Activated CD4-positive, alpha-beta memory T cell treated with anti-CD3 and anti-CD28 coated beads, Interleukin-2, amount 10 ng/mL, durations not matched to agents 7 days and 5 days (primary cell): ENCODE results near the gene UBXN6. TPM values are rescaled to one million over a fixed set of nuclear protein-coding genes. Genes with fewer than 3 reads are reported as not detected.

Experiments used
- CTCF ChIA-PET: fragments of 350-600 bp; sonication (Branson Sonifier 250); formaldehyde crosslinking; loops from one replicate; lab custom pipeline; 2021; ENCODE audit warnings: antibody characterized with exemption, inconsistent platforms; lab: Charles Lee
- POLR2A ChIA-PET: fragments of 350-600 bp; sonication (Branson Sonifier 250); formaldehyde crosslinking; loops from one replicate; lab custom pipeline; 2021; ENCODE audit warnings: antibody characterized with exemption; lab: Charles Lee
- DNase-seq: peaks from one replicate; pipeline ENCODE4 v3.0.0-alpha.2; 2020
- H3K27ac Mint-ChIP-seq: one replicate; pipeline ENCODE4 v1.8.0; 2021; ENCODE audit warnings: mild to moderate bottlenecking, mixed read lengths
- H3K27me3 Mint-ChIP-seq: one replicate; pipeline ENCODE4 v1.8.0; 2021; ENCODE audit warnings: mixed read lengths
- H3K36me3 Mint-ChIP-seq: one replicate; pipeline ENCODE4 v1.8.0; 2021; ENCODE audit warnings: low read depth, mixed read lengths
- H3K4me1 Mint-ChIP-seq: one replicate; pipeline ENCODE4 v1.8.0; 2021; ENCODE audit warnings: mixed read lengths
- H3K4me3 Mint-ChIP-seq: one replicate; pipeline ENCODE4 v1.8.0; 2021; ENCODE audit warnings: mild to moderate bottlenecking, mixed read lengths
- H3K9me3 Mint-ChIP-seq: one replicate; pipeline ENCODE4 v1.8.0; 2021; ENCODE audit warnings: mixed read lengths
- total RNA-seq, 2 experiments: library from RNA; stranded (reverse); gene quantifications; one replicate each; pipeline ENCODE4 v1.2.3, GENCODE V29; 2021

UBXN6 gene
- total RNA-seq, 2 experiments from 2014 or later = 49.6 to 50.1 TPM

GRCh38 chr19:4437103-4437502 lies 20.5 kb downstream of the UBXN6 start:
- POLR2A ChIA-PET = no interaction called here
- DNase-seq = no peak
- H3K4me3 Mint-ChIP-seq = no peak overlapping the region
- CTCF ChIA-PET = no interaction called here
- no peaks in the 10 kb centered on the region for H3K9me3 Mint-ChIP-seq
- peaks cover 2% of the 10 kb centered on the region for H3K4me1 Mint-ChIP-seq
- H3K36me3 Mint-ChIP-seq = peaks cover 39% of the 10 kb centered on the region
- H3K27me3 Mint-ChIP-seq = no peaks in the 10 kb centered on the region
- H3K27ac Mint-ChIP-seq = no peak overlapping the region

DNA sequence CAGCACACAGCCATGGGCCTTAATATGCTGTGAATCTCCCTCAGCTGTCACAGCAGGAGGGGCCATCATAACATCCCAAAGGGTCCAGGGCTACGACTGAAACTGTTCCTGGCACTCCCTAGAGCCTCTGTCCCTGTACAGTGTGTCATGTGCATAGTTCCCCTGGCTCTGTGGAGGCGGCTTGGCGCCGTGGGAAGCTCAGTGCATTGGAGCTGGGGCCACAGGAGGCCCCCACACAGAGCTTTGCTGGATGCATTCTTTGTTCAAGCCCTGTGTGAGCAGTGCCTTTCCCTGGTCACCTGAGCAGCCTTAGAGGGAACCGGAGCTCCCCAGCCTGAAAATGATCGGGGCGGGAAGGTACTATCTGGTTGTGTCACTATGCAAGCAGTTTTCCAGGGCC lies 21.4 kb downstream of the UBXN6 start:
- Mint-ChIP-seq H3K27me3 (no peaks in the 10 kb centered on the region), H3K4me1 (no peaks in the 10 kb centered on the region), H3K36me3 (peaks cover 44% of the 10 kb centered on the region), H3K4me3 (no peak overlapping the region), H3K27ac (no peak overlapping the region), H3K9me3 (no peaks in the 10 kb centered on the region)
- CTCF ChIA-PET = no interaction called here
- no peak for DNase-seq
- POLR2A ChIA-PET = no interaction called here

- DNase-seq = no peak
- Mint-ChIP-seq H3K9me3 (no peaks in the 10 kb centered on the region), H3K27me3 (no peaks in the 10 kb centered on the region), H3K4me1 (no peaks in the 10 kb centered on the region), H3K36me3 (peaks cover 54% of the 10 kb centered on the region), H3K4me3 (no peak overlapping the region), H3K27ac (no peak overlapping the region)
- CTCF ChIA-PET = no interaction called here
- POLR2A ChIA-PET = no interaction called here
Measured at GRCh38 chr19:4434391-4434790, 23.2 kb downstream of the UBXN6 start.

GRCh38 chr19:4432918-4433506 lies 24.6 kb downstream of the UBXN6 start:
- POLR2A ChIA-PET = no interaction called here
- DNase-seq = no peak
- H3K27ac Mint-ChIP-seq = no peak overlapping the region
- no peaks in the 10 kb centered on the region for H3K4me1 Mint-ChIP-seq
- no peaks in the 10 kb centered on the region for H3K27me3 Mint-ChIP-seq
- H3K9me3 Mint-ChIP-seq = no peaks in the 10 kb centered on the region
- no peak overlapping the region for H3K4me3 Mint-ChIP-seq
- H3K36me3 Mint-ChIP-seq = peaks cover 58% of the 10 kb centered on the region
- CTCF ChIA-PET = no interaction called here

- Mint-ChIP-seq H3K27ac (no peak overlapping the region), H3K9me3 (no peaks in the 10 kb centered on the region), H3K36me3 (peaks cover 56% of the 10 kb centered on the region), H3K4me1 (no peaks in the 10 kb centered on the region), H3K4me3 (no peak overlapping the region), H3K27me3 (no peaks in the 10 kb centered on the region)
- DNase-seq = no peak
- POLR2A ChIA-PET = interaction anchor here (1.2 kb wide), 1 partner anchor 13 kb away, joined by 3 read pairs; no protein-coding TSS in a partner anchor
- CTCF ChIA-PET = no interaction called here
Measured at GRCh38 chr19:4431808-4432674, 25.6 kb downstream of the UBXN6 start.

DNA sequence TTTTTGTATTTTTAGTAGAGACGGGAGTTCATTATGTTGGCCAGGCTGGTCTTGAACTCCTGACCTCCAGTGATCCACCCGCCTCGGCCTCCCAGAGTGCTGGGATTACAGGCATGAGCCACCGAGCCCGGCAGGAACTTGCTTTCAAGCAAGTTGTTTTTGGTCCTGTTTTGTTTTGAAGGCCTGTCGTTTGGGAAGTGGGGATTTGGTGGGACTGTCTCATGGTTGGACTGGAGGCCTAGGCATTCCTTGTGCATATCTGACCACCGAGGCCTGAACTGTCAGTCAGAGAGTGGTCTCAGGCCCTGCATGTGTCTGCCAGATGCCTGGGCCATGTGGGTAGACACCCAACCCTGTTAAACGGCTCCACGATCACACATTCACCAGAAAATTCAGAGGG lies 26.3 kb downstream of the UBXN6 start:
- H3K27me3 Mint-ChIP-seq = no peaks in the 10 kb centered on the region
- no peaks in the 10 kb centered on the region for H3K4me1 Mint-ChIP-seq
- ChIA-PET CTCF (no interaction called here), POLR2A (interaction anchor here (1.2 kb wide), 1 partner anchor 14 kb away, joined by 3 read pairs; no protein-coding TSS in a partner anchor)
- no peak overlapping the region for H3K27ac Mint-ChIP-seq
- no peaks in the 10 kb centered on the region for H3K9me3 Mint-ChIP-seq
- no peak overlapping the region for H3K4me3 Mint-ChIP-seq
- peaks cover 56% of the 10 kb centered on the region for H3K36me3 Mint-ChIP-seq
- DNase-seq = no peak

DNA sequence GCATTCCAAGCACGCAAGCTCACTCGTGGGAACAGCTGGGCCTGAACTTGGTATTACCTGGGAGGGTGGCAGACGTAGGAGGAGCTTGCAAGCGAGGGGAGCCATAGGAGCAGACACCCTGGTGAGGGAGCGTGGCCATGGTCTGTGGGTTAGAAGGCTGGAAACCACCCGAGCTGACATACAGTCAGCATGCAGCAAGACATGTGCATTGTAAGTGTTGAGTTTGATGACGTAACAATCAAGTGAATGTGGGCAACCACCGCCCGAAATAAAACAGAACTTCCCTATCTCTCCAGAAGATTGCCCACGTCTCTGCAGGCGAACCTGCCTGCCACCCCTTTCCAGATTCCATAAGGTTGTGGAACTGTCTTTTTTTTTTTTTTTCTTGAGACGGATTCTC lies 26.8 kb downstream of the UBXN6 start:
- ChIA-PET POLR2A (no interaction called here), CTCF (no interaction called here)
- DNase-seq = no peak
- H3K4me3 Mint-ChIP-seq = no peak overlapping the region
- no peaks in the 10 kb centered on the region for H3K9me3 Mint-ChIP-seq
- no peak overlapping the region for H3K27ac Mint-ChIP-seq
- H3K36me3 Mint-ChIP-seq = peaks cover 59% of the 10 kb centered on the region
- no peaks in the 10 kb centered on the region for H3K4me1 Mint-ChIP-seq
- H3K27me3 Mint-ChIP-seq = no peaks in the 10 kb centered on the region

- Mint-ChIP-seq H3K36me3 (peaks cover 58% of the 10 kb centered on the region), H3K4me1 (no peaks in the 10 kb centered on the region)
Measured at GRCh38 chr19:4429771-4430171, 27.8 kb downstream of the UBXN6 start.

DNA sequence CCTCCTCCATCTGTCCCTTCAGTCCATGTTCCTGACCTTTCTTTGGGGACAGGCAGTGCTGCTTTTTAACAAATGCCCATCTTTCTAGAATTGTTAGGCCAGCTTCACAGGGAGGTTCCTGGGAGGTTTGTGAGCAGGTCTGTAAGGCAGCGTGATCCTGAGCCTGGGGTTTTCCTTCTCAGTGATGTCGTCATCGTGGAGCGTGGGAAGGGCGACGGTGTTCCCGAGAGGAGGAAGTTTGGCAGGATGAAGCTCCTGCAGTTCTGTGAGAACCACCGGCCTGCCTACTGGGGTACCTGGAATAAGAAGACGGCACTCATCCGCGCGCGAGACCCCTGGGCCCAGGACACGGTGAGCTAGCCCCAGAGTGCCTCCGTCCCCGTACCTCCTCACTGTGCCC lies 28.3 kb downstream of the UBXN6 start:
- POLR2A ChIA-PET = no interaction called here
- Mint-ChIP-seq H3K4me3 (no peak overlapping the region), H3K36me3 (peaks cover 53% of the 10 kb centered on the region), H3K4me1 (no peaks in the 10 kb centered on the region), H3K27ac (no peak overlapping the region), H3K9me3 (no peaks in the 10 kb centered on the region), H3K27me3 (no peaks in the 10 kb centered on the region)
- no peak for DNase-seq
- CTCF ChIA-PET = no interaction called here

More at GRCh38 chr19:4429771-4430171, 27.8 kb downstream of the UBXN6 start:
- H3K9me3 Mint-ChIP-seq = no peaks in the 10 kb centered on the region
- CTCF ChIA-PET = no interaction called here
- H3K27ac Mint-ChIP-seq = no peak overlapping the region
- POLR2A ChIA-PET = no interaction called here
- no peak overlapping the region for H3K4me3 Mint-ChIP-seq
- DNase-seq = no peak
- H3K27me3 Mint-ChIP-seq = no peaks in the 10 kb centered on the region

DNA sequence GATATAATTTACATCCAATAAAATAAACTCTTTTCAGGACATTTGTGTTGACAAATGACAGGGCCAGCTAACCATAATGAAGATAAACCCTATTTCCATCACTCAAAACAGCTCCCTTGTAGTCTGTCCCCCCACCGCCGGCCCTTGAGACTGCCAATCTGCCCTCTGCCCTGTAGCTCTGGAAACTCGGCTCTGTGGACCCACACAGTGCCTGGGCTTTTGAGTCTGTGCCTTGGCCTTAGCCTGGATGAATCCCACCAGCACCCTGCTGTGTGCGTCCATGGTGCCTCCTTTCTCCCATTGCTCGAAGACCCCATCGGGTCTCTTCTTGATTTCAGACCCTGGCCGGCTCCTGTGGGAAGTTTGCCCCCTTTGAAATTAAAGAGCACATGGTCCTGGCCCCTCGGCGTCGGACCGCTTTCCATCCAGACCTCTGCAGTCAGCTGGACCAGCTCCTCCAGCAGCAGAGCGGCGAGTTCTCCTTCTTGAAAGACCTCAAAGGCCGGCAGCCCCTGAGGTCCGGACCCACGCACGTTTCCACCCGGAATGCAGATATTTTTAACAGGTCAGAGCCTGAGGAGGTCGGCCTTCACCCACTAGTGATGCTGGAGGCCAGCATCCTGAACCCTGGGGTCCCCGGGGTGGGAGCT lies 29.1 kb downstream of the UBXN6 start:
- no peak overlapping the region for H3K4me3 Mint-ChIP-seq
- POLR2A ChIA-PET = no interaction called here
- peaks cover 2% of the 10 kb centered on the region for H3K4me1 Mint-ChIP-seq
- H3K27ac Mint-ChIP-seq = no peak overlapping the region
- no peak for DNase-seq
- H3K9me3 Mint-ChIP-seq = no peaks in the 10 kb centered on the region
- no peaks in the 10 kb centered on the region for H3K27me3 Mint-ChIP-seq
- peaks cover 58% of the 10 kb centered on the region for H3K36me3 Mint-ChIP-seq
- CTCF ChIA-PET = no interaction called here

- H3K27me3 Mint-ChIP-seq = no peaks in the 10 kb centered on the region
- no peaks in the 10 kb centered on the region for H3K9me3 Mint-ChIP-seq
- DNase-seq = no peak
- H3K27ac Mint-ChIP-seq = no peak overlapping the region
- POLR2A ChIA-PET = no interaction called here
- peaks cover 50% of the 10 kb centered on the region for H3K36me3 Mint-ChIP-seq
- H3K4me1 Mint-ChIP-seq = peaks cover 10% of the 10 kb centered on the region
- CTCF ChIA-PET = no interaction called here
- no peak overlapping the region for H3K4me3 Mint-ChIP-seq
Measured at GRCh38 chr19:4425537-4425936, 32.1 kb downstream of the UBXN6 start.

DNA sequence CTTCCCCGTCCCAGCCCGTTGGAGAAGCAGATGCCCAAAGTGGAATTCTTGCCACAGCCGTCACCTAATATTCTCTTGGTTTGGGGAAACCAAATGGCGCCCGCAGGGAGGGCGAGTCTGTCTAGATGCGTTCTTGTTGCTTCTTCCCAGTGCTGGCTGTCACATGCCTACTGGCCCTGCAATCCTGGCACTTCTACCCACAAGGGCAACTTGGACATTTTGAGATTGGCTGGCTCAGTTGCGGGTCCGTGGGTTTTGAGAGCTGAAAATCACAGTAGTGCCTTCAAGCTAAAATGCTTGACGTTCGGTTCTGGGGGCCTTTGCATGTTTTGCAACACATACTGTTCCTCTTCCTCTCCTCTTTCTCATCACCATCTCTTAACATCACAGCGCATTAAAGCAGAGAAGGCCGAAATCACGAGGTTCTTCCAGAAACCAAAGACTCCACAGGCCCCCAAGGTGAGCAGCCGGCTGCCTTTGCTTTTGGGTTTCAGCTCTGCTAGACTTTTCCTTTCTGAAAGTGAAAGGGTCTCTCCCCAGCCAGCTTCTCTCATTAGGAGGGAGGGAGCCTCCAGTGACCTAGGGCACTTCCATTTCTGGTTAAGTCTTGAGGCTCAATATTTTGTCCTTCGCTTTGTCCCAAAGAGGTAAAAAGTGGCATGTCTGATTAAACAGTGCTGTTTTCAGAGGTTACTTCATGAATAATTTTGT lies 34.0 kb downstream of the UBXN6 start:
- no peak for DNase-seq
- Mint-ChIP-seq H3K27me3 (no peaks in the 10 kb centered on the region), H3K4me3 (no peak overlapping the region), H3K36me3 (peaks cover 36% of the 10 kb centered on the region), H3K9me3 (no peaks in the 10 kb centered on the region), H3K4me1 (peaks cover 10% of the 10 kb centered on the region), H3K27ac (no peak overlapping the region)
- POLR2A ChIA-PET = interaction anchor here (0.7 to 1.9 kb wide), 4 partner anchors 10 to 441 kb away, joined by 3 to 4 read pairs (median 3); partner anchors contain the start of gene HDGFL2
- CTCF ChIA-PET = no interaction called here
